ENCODE measurements around the gene SGK1. TPM values are rescaled to one million over a fixed set of nuclear protein-coding genes. Genes with fewer than 3 reads are reported as not detected.

SGK1 gene
- polyA plus RNA-seq, 1 of the 3 experiments (the other 2 are of a cell fraction) = 440 TPM

GRCh38 chr6:134134654-134135053 lies 183.3 kb downstream of the SGK1 start:
- Histone ChIP-seq H3K9me2 (no peaks in the 10 kb centered on the region), H3F3A (replicated peaks; ENCODE audit: insufficient read depth) (no peaks in the 10 kb centered on the region), H3K36me3 (replicated peaks in 1 of 2; ENCODE audit: control insufficient read depth in 1 of 2, insufficient read depth in 2 of 2, low read length in 1 of 2) (no peaks in the 10 kb centered on the region), H3K4me2 (no peak overlapping the region), H3K9ac (no peak overlapping the region), H2AFZ (ENCODE audit: low read depth) (peak overlapping the region; percentile 53; the same call in 1 of the 2 replicates), H4K20me1 (ENCODE audit: insufficient read depth) (no peaks in the 10 kb centered on the region), H3K27ac (ENCODE audit: low read depth in 2 of 2, low read length in 1 of 2) (no peak overlapping the region), H3K27me3 (ENCODE audit: insufficient read depth) (no peaks in the 10 kb centered on the region), H3K79me2 (ENCODE audit: insufficient read depth) (no peaks in the 10 kb centered on the region), H3K9me3 (no peaks in the 10 kb centered on the region), H3K4me1 (ENCODE audit: control insufficient read depth in 1 of 2, insufficient read depth in 2 of 2, low read depth in 1 of 2, low read length in 1 of 2) (no peaks in the 10 kb centered on the region), H3K4me3 (ENCODE audit: low read depth in 2 of 2, low read length in 1 of 2) (no peak overlapping the region)
- TF ChIP-seq RAD21 (IDR thresholded peaks at IDR 0.05; ENCODE audit: low read length) = no peak
- no peak for TF ChIP-seq RXRA (IDR thresholded peaks at IDR 0.05; ENCODE audit: borderline replicate concordance, low read depth)
- no peak for TF ChIP-seq SIN3A (IDR thresholded peaks at IDR 0.05; ENCODE audit: borderline replicate concordance, low read depth, low read length)
- no peak for TF ChIP-seq RCOR1 (IDR thresholded peaks at IDR 0.05; ENCODE audit: low read length)
- TF ChIP-seq EZH2phosphoT487 (IDR thresholded peaks at IDR 0.05; ENCODE audit: borderline replicate concordance, low read depth) = no peak
- no peak for DNase-seq
- POLR2A ChIA-PET = no interaction called here
- CTCF ChIA-PET = interaction anchor here (2.0 to 3.1 kb wide), 2 partner anchors 11 to 14 kb away, joined by 6 to 23 read pairs; no protein-coding TSS in a partner anchor
- 51% methylated on average over 4 of the region's 4 CpGs for WGBS (ENCODE audit: low lambda C conversion rate)

GRCh38 chr6:134132494-134133141 lies 185.3 kb downstream of the SGK1 start:
- TF ChIP-seq MEF2A (IDR thresholded peaks at IDR 0.05; ENCODE audit: borderline replicate concordance, low read depth) (no peak), FOSL2 (IDR thresholded peaks at IDR 0.05; ENCODE audit: borderline replicate concordance, low read depth) (no peak)
- Histone ChIP-seq H3K9me3 (no peaks in the 10 kb centered on the region), H3K36me3 (replicated peaks in 1 of 2; ENCODE audit: control insufficient read depth in 1 of 2, insufficient read depth in 2 of 2, low read length in 1 of 2) (no peaks in the 10 kb centered on the region), H3K4me1 (ENCODE audit: control insufficient read depth in 1 of 2, insufficient read depth in 2 of 2, low read depth in 1 of 2, low read length in 1 of 2) (no peaks in the 10 kb centered on the region), H3F3A (replicated peaks; ENCODE audit: insufficient read depth) (no peaks in the 10 kb centered on the region), H3K79me2 (ENCODE audit: insufficient read depth) (no peaks in the 10 kb centered on the region), H3K9me2 (no peaks in the 10 kb centered on the region), H3K27me3 (ENCODE audit: insufficient read depth) (no peaks in the 10 kb centered on the region), H3K27ac (ENCODE audit: low read depth in 2 of 2, low read length in 1 of 2) (no peak overlapping the region), H4K20me1 (ENCODE audit: insufficient read depth) (no peaks in the 10 kb centered on the region), H3K9ac (no peak overlapping the region), H2AFZ (ENCODE audit: low read depth) (peak overlapping the region; percentile 22; the same call in 1 of the 2 replicates), H3K4me2 (no peak overlapping the region), H3K4me3 (ENCODE audit: low read depth in 2 of 2, low read length in 1 of 2) (no peak overlapping the region)
- no peak for DNase-seq
- 65% methylated on average over 3 of the region's 3 CpGs for WGBS (ENCODE audit: low lambda C conversion rate)
- ChIA-PET CTCF (interaction anchor here (1.3 to 3.1 kb wide), 5 partner anchors 9 to 808 kb away, joined by 3 to 23 read pairs (median 5); no protein-coding TSS in a partner anchor), POLR2A (no interaction called here)

- Histone ChIP-seq H3K4me3 (ENCODE audit: low read depth in 2 of 2, low read length in 1 of 2) (no peak overlapping the region), H3K27me3 (ENCODE audit: insufficient read depth) (no peaks in the 10 kb centered on the region), H3F3A (replicated peaks; ENCODE audit: insufficient read depth) (no peaks in the 10 kb centered on the region), H3K4me1 (ENCODE audit: control insufficient read depth in 1 of 2, insufficient read depth in 2 of 2, low read depth in 1 of 2, low read length in 1 of 2) (no peaks in the 10 kb centered on the region), H3K9me3 (no peaks in the 10 kb centered on the region), H3K4me2 (no peak overlapping the region), H3K9me2 (no peaks in the 10 kb centered on the region), H4K20me1 (ENCODE audit: insufficient read depth) (no peaks in the 10 kb centered on the region), H2AFZ (ENCODE audit: low read depth) (no peak overlapping the region), H3K27ac (ENCODE audit: low read depth in 2 of 2, low read length in 1 of 2) (no peak overlapping the region), H3K9ac (no peak overlapping the region), H3K36me3 (replicated peaks in 1 of 2; ENCODE audit: control insufficient read depth in 1 of 2, insufficient read depth in 2 of 2, low read length in 1 of 2) (no peaks in the 10 kb centered on the region), H3K79me2 (ENCODE audit: insufficient read depth) (no peaks in the 10 kb centered on the region)
- WGBS (ENCODE audit: low lambda C conversion rate) = 94% methylated on average over 4 of the region's 4 CpGs
- ChIA-PET POLR2A (no interaction called here), CTCF (interaction anchor here (1.3 kb wide), 1 partner anchor 14 kb away, joined by 3 read pairs; no protein-coding TSS in a partner anchor)
- TF ChIP-seq RXRA (IDR thresholded peaks at IDR 0.05; ENCODE audit: borderline replicate concordance, low read depth) (no peak), GATA2 (CRISPR knock-in tag; IDR thresholded peaks at IDR 0.05) (no peak), FOXJ3 (CRISPR knock-in tag; IDR thresholded peaks at IDR 0.05) (no peak), ZBTB33 (IDR thresholded peaks at IDR 0.05; ENCODE audit: borderline replicate concordance, low read depth) (no peak), FOSL2 (IDR thresholded peaks at IDR 0.05; ENCODE audit: borderline replicate concordance, low read depth) (no peak), FOXM1 (IDR thresholded peaks at IDR 0.05; ENCODE audit: low read depth) (no peak), PBX3 (IDR thresholded peaks at IDR 0.05) (no peak), TCF12 (IDR thresholded peaks at IDR 0.05) (no peak), TEAD4 (IDR thresholded peaks at IDR 0.05; ENCODE audit: borderline replicate concordance, insufficient read depth) (no peak), TAF1 (IDR thresholded peaks at IDR 0.05; ENCODE audit: borderline replicate concordance, low read depth, low read length) (no peak), USF2 (IDR thresholded peaks at IDR 0.05; ENCODE audit: borderline replicate concordance, low read depth, low read length) (no peak), JUND (IDR thresholded peaks at IDR 0.05) (no peak)
- no peak for DNase-seq
Measured at GRCh38 chr6:134131530-134132139, 186.3 kb downstream of the SGK1 start.

All from SK-N-SH (cell line).